ENCODE data around the gene OSGEP. TPM values are rescaled to one million over a fixed set of nuclear protein-coding genes. Genes with fewer than 3 reads are reported as not detected.

Gene OSGEP
- total and polyA plus RNA-seq, 8 donors = 29.0 to 90.1 (median 79.3) TPM

DNA sequence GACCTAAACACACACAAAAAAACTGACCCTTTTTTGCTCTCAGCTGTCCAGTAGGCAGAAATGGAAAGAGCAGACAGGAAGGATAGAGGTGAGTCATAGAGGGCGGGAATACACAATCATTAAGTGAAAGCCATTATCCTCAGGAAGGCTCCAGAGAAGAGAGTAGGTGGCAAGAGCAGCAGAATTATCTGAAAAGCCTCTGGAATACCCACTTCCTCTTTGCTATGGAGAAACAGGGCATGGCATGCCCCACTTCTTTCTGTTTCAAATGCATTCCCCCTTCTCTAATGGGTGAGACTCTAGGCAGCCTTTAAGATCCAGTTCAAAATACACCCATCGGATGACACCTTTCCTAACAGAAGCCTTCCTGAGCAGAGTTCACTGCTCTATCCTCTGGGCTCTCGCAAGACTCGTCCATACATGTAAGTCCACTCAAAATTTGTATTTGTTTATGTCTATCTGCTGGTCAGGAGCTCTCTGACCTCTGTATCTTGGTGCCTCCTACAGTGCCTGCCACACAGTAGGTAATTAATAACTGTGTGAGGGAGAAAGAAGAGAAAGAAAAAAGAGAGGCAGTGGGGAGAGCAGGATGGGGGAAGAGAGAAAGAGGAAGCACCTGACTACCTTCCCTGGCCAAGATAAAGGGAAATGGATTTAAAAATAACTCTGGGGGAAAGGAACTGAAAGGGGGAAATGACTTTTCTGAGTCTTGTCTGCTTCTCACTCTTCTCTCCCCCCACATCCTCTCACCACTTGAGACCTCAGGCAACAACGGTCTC, 27.2 kb downstream of the OSGEP start:
- Histone ChIP-seq H3K27ac (peak overlapping the region; percentile 48 to 87), H3K27me3 (no peaks in the 10 kb centered on the region), H3K4me1 (peaks cover 7 to 20% of the 10 kb centered on the region in 2 donors), H3K9me3 (no peaks in the 10 kb centered on the region), H3K36me3 (no peaks in the 10 kb centered on the region), H3K4me3 (peak overlapping the region in 1 of 2 donors; percentile 18)
- TF ChIP-seq, protein P1, sequence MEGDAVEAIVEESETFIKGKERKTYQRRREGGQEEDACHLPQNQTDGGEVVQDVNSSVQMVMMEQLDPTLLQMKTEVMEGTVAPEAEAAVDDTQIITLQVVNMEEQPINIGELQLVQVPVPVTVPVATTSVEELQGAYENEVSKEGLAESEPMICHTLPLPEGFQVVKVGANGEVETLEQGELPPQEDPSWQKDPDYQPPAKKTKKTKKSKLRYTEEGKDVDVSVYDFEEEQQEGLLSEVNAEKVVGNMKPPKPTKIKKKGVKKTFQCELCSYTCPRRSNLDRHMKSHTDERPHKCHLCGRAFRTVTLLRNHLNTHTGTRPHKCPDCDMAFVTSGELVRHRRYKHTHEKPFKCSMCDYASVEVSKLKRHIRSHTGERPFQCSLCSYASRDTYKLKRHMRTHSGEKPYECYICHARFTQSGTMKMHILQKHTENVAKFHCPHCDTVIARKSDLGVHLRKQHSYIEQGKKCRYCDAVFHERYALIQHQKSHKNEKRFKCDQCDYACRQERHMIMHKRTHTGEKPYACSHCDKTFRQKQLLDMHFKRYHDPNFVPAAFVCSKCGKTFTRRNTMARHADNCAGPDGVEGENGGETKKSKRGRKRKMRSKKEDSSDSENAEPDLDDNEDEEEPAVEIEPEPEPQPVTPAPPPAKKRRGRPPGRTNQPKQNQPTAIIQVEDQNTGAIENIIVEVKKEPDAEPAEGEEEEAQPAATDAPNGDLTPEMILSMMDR (IDR thresholded peaks at IDR 0.05) = no peak
- ATAC-seq (peak; percentile 73), DNase-seq (no peak)
- intact Hi-C loops (cut with DNase I) = no loop called here

DNA sequence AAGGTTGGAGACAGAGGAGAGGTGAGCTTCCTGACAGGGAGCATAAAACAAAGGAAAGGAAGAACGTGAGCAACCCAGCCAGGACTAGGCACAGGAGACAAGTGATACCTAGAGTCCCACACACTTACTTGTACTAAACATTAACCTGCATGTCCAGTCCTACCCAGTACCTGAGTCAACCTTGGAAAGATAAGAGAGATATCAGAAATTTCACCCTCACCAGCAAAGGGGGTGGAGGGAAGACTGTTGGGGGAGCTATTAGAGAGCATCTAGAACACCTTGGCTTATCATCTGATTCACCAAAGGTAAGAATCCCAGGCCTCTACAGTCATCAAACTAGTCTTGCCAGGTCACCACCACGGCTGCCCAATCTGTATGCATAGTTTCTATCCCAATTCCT, 29.8 kb downstream of the OSGEP start:
- H3K27ac ChIP-seq = no peak overlapping the region
- H3K4me1 ChIP-seq = peaks cover 0 to 20% of the 10 kb centered on the region in 2 donors
- no peak for DNase-seq
- H3K4me3 ChIP-seq = no peak overlapping the region
- H3K36me3 ChIP-seq = no peaks in the 10 kb centered on the region
- TF ChIP-seq, protein P1 (IDR thresholded peaks at IDR 0.05) = no peak
- no peaks in the 10 kb centered on the region for H3K27me3 ChIP-seq
- intact Hi-C loops (cut with DNase I) = no loop called here
- ATAC-seq = no peak
- no peaks in the 10 kb centered on the region for H3K9me3 ChIP-seq

DNA sequence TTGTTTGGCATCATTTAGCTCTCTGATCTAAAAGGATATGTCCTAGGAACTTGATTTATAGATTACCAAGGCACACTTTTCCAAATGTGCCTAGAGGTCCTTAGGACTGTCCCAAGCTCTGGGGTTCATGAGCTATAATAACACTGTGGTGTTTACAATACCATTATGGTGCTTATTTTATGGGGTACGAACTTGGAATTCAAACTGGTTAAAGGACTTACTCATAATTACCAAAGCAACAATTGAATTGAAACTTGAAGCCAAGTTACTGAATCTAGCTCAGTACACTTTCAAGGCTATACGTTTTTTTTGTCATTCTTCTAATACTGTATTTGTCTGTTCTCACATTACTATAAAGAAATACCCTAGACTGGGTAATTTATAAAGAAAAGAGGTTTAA, 31.7 kb downstream of the OSGEP start:
- TF ChIP-seq, protein P1 (IDR thresholded peaks at IDR 0.05) = no peak
- H3K9me3 ChIP-seq = no peaks in the 10 kb centered on the region
- no peaks in the 10 kb centered on the region for H3K36me3 ChIP-seq
- no peaks in the 10 kb centered on the region for H3K27me3 ChIP-seq
- intact Hi-C loops (cut with DNase I) = no loop called here
- H3K27ac ChIP-seq = no peak overlapping the region
- no peak overlapping the region for H3K4me3 ChIP-seq
- H3K4me1 ChIP-seq = peaks cover 0 to 8% of the 10 kb centered on the region in 2 donors
- ATAC-seq (no peak), DNase-seq (no peak)

DNA sequence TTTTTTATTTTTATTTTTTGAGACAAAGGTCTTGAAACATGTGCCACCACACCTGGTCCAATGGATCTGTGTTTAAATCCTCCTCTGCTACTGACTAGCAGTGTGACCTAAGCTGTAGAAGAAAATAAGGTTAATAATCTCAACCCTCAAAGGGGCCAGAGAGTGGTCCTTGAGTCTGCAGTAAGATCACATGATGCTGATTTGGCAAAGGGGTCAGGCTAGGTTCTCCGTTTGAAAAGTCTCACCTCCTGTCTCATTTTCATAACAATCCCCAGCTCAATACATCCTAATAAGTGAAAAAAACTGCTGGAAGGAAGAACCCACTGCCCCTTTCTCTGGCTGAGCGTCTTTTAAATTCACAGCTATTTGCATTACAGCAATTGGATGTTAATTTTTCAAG, 33.3 kb downstream of the OSGEP start:
- no peaks in the 10 kb centered on the region for H3K36me3 ChIP-seq
- DNase-seq (no peak), ATAC-seq (no peak)
- no peaks in the 10 kb centered on the region for H3K27me3 ChIP-seq
- H3K27ac ChIP-seq = no peak overlapping the region
- TF ChIP-seq, protein P1 (IDR thresholded peaks at IDR 0.05) = no peak
- H3K4me1 ChIP-seq = no peaks in the 10 kb centered on the region
- no peak overlapping the region for H3K4me3 ChIP-seq
- H3K9me3 ChIP-seq = no peaks in the 10 kb centered on the region
- intact Hi-C loops (cut with DNase I) = no loop called here

DNA sequence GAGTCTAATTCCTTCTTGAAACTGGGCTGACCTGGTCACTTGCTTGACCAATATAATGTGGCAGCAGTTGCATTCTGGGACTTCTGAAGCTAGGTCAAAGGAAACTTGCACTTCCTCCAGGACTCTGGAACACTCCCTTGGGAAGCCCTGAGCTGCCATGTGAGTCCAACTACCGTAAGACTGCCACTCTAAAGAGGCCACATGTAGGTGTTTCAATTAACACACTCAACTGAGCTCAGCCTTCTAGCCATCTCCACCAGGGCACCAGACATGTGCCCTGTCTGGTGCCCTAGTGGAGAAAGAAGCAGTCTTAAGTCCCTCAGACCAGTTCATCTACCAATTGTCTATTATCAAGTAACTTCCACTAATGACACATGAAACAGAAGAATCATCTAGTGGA, 35.2 kb downstream of the OSGEP start:
- DNase-seq = no peak
- Histone ChIP-seq H3K36me3 (no peaks in the 10 kb centered on the region), H3K27ac (no peak overlapping the region), H3K4me1 (peaks cover 0 to 9% of the 10 kb centered on the region in 2 donors), H3K4me3 (no peak overlapping the region), H3K9me3 (no peaks in the 10 kb centered on the region), H3K27me3 (no peaks in the 10 kb centered on the region)
- intact Hi-C loops (cut with DNase I) = loop anchor here in 1 of 2 donors (10.0 kb wide), 1 partner anchor 185 kb away; no protein-coding TSS in a partner anchor
- no peak for ATAC-seq
- TF ChIP-seq, protein P1 (IDR thresholded peaks at IDR 0.05) = no peak
